IMR-90 (cell line): Measurements from ENCODE around the gene OXSR1. TPM values are rescaled to one million over a fixed set of nuclear protein-coding genes. Genes with fewer than 3 reads are reported as not detected.
A peak's percentile ranks its signal among the peaks of the same experiment; 100 is the strongest.

Experiments
- ATAC-seq: fragments of 200-7000 bp; cut with Tn5 transposase; 2 replicates; pipeline ENCODE4 v1.9.1; 2020; ENCODE audit warnings: low read depth, mild to moderate bottlenecking, moderate library complexity
- BruUV-seq: library from RNA; stranded (reverse); fragments of 400-500 nt; replicated peaks from 2 replicates; lab custom pipeline; 2021; lab: Mats Ljungman, UMichigan
- CTCF ChIA-PET: fragments of 300-600 bp; formaldehyde crosslinking; extraction: SDS; loops from one replicate; lab custom pipeline; 2021; ENCODE audit warnings: antibody characterized with exemption; lab: Yijun Ruan, JAX
- POLR2A ChIA-PET: fragments of 300-600 bp; sonication (Branson Sonifier 250); formaldehyde crosslinking; loops from one replicate; lab custom pipeline; 2022; ENCODE audit warnings: antibody characterized with exemption; ENCODE audit not compliant: unreplicated experiment; lab: Charles Lee
- DNase-seq: peaks from one replicate; pipeline ENCODE4 v3.0.0; 2013
- H2AFZ ChIP-seq: replicated peaks from 2 replicates; pipeline ENCODE3; 2013; ENCODE audit warnings: low read length, mild to moderate bottlenecking; ENCODE audit not compliant: poor library complexity
- H2AK5ac ChIP-seq: 2 replicates; pipeline ENCODE4 v1.6.1; 2013; ENCODE audit warnings: low read depth, low read length, inconsistent platforms
- H2AK9ac ChIP-seq: replicated peaks from 2 replicates; pipeline ENCODE3; 2013; ENCODE audit warnings: mild to moderate bottlenecking, low read depth, low read length, moderate library complexity; ENCODE audit not compliant: poor library complexity
- H2BK120ac ChIP-seq: 2 replicates; pipeline ENCODE4 v1.6.1; 2013; ENCODE audit warnings: low read depth, low read length, inconsistent platforms
- H2BK15ac ChIP-seq: 3 replicates; pipeline ENCODE4 v1.6.1; 2013; ENCODE audit warnings: low read depth, low read length, inconsistent platforms
- H2BK20ac ChIP-seq: 2 replicates; pipeline ENCODE4 v1.6.1; 2013; ENCODE audit warnings: low read depth, mild to moderate bottlenecking, inconsistent platforms, low read length, moderate library complexity
- H2BK5ac ChIP-seq: 2 replicates; pipeline ENCODE4 v1.6.1; 2013; ENCODE audit warnings: mild to moderate bottlenecking, low read depth, low read length, inconsistent platforms; ENCODE audit not compliant: poor library complexity, severe bottlenecking
- H3K14ac ChIP-seq: replicated peaks from 2 replicates; pipeline ENCODE4 v1.6.1; 2013; ENCODE audit warnings: low read depth, low read length, inconsistent platforms
- H3K18ac ChIP-seq: 2 replicates; pipeline ENCODE4 v1.6.1; 2013; ENCODE audit warnings: low read depth, low read length, control low read depth
- H3K23ac ChIP-seq: 2 replicates; pipeline ENCODE4 v1.6.1; 2013; ENCODE audit warnings: low read depth, low read length, inconsistent platforms
- H3K27ac ChIP-seq: 2 replicates; pipeline ENCODE4 v1.5.1; 2013; ENCODE audit warnings: mild to moderate bottlenecking, control low read depth, low read length; ENCODE audit not compliant: insufficient read depth
- H3K27me3 ChIP-seq: 2 replicates; pipeline ENCODE4 v1.6.1; 2013; ENCODE audit warnings: low read length; ENCODE audit not compliant: control insufficient read depth, insufficient read depth
- H3K36me3 ChIP-seq: 2 replicates; pipeline ENCODE4 v1.6.1; 2013; ENCODE audit warnings: low read length, mixed read lengths; ENCODE audit not compliant: control insufficient read depth, insufficient read depth
- H3K4ac ChIP-seq: 2 replicates; pipeline ENCODE4 v1.6.1; 2013; ENCODE audit warnings: low read depth, low read length, inconsistent platforms
- H3K4me1 ChIP-seq: 2 replicates; pipeline ENCODE4 v1.6.1; 2013; ENCODE audit warnings: low read length, mixed read lengths; ENCODE audit not compliant: control insufficient read depth, insufficient read depth
- H3K4me2 ChIP-seq: 2 replicates; pipeline ENCODE4 v1.6.1; 2013; ENCODE audit warnings: low read depth, mild to moderate bottlenecking, control low read depth, low read length, moderate library complexity
- H3K4me3 ChIP-seq: 2 replicates; pipeline ENCODE4 v1.5.1; 2013; ENCODE audit warnings: low read depth, mild to moderate bottlenecking, control low read depth, low read length, moderate library complexity; ENCODE audit not compliant: insufficient read depth
- H3K56ac ChIP-seq: 2 replicates; pipeline ENCODE4 v1.6.1; 2013; ENCODE audit warnings: low read length, inconsistent platforms; ENCODE audit not compliant: insufficient read depth; ENCODE audit errors: extremely low read depth
- H3K79me1 ChIP-seq, 2 experiments: 2 replicates each; pipeline ENCODE4 v1.6.1; 2013; ENCODE audit warnings: low read length in 2 of 2, inconsistent platforms in 1 of 2, low read depth in 1 of 2
- H3K9ac ChIP-seq: 2 replicates; pipeline ENCODE4 v1.6.1; 2013; ENCODE audit warnings: low read depth, low read length, control low read depth
- H3K9me1 ChIP-seq: 2 replicates; pipeline ENCODE4 v1.6.1; 2013; ENCODE audit warnings: low read length, inconsistent platforms; ENCODE audit not compliant: insufficient read depth
- H3K9me3 ChIP-seq: 2 replicates; pipeline ENCODE4 v1.6.1; 2013; ENCODE audit warnings: low read length; ENCODE audit not compliant: control insufficient read depth, insufficient read depth
- H4K20me1 ChIP-seq: 2 replicates; pipeline ENCODE4 v1.6.1; 2013; ENCODE audit warnings: low read length, inconsistent platforms; ENCODE audit not compliant: insufficient read depth
- H4K5ac ChIP-seq: 2 replicates; pipeline ENCODE4 v1.6.1; 2013; ENCODE audit warnings: mild to moderate bottlenecking, low read depth, low read length, control low read depth
- H4K8ac ChIP-seq, 2 experiments: 2 replicates each; pipeline ENCODE4 v1.6.1; 2013; ENCODE audit warnings: low read depth in 2 of 2, low read length in 2 of 2, control low read depth in 1 of 2, inconsistent platforms in 1 of 2
- H4K91ac ChIP-seq: 2 replicates; pipeline ENCODE4 v1.6.1; 2013; ENCODE audit warnings: low read depth, low read length, inconsistent platforms; ENCODE audit not compliant: insufficient read depth
- BHLHE40 ChIP-seq: fragments of 150-350 bp; IDR thresholded peaks from 2 replicates; pipeline ENCODE4 v1.6.1; 2016; ENCODE audit warnings: mild to moderate bottlenecking, low read depth, low read length
- CEBPB ChIP-seq: IDR thresholded peaks from 2 replicates; pipeline ENCODE4 v1.6.1; 2012; ENCODE audit warnings: low read depth, low read length, improper control_type of control experiment
- CHD1 ChIP-seq: IDR thresholded peaks from 2 replicates; pipeline ENCODE4 v1.6.1; 2012; ENCODE audit warnings: low read depth, low read length, improper control_type of control experiment
- FOS ChIP-seq: fragments of 150-350 bp; IDR thresholded peaks from 2 replicates; pipeline ENCODE4 v1.6.1; 2016; ENCODE audit warnings: low read depth, low read length
- MAFK ChIP-seq: IDR thresholded peaks from 2 replicates; pipeline ENCODE4 v1.6.1; 2012; ENCODE audit warnings: low read depth, low read length, improper control_type of control experiment
- MAZ ChIP-seq: IDR thresholded peaks from 2 replicates; pipeline ENCODE4 v1.6.1; 2012; ENCODE audit warnings: low read depth, mild to moderate bottlenecking, low read length, improper control_type of control experiment, moderate library complexity, borderline replicate concordance
- MXI1 ChIP-seq: IDR thresholded peaks from 2 replicates; pipeline ENCODE4 v1.6.1; 2012; ENCODE audit warnings: low read depth, mild to moderate bottlenecking, low read length, moderate library complexity, borderline replicate concordance
- NFE2L2 ChIP-seq: fragments of 150-350 bp; IDR thresholded peaks from 2 replicates; pipeline ENCODE4 v1.6.1; 2016; ENCODE audit warnings: low read depth, mild to moderate bottlenecking, low read length
- POLR2A ChIP-seq: IDR thresholded peaks from 2 replicates; pipeline ENCODE4 v1.6.1; 2012; ENCODE audit warnings: mild to moderate bottlenecking, low read depth, low read length
- RAD21 ChIP-seq: IDR thresholded peaks from 2 replicates; pipeline ENCODE4 v1.6.1; 2012; ENCODE audit warnings: low read length, improper control_type of control experiment
- RCOR1 ChIP-seq: IDR thresholded peaks from 2 replicates; pipeline ENCODE4 v1.6.1; 2012; ENCODE audit warnings: mild to moderate bottlenecking, low read length, improper control_type of control experiment; ENCODE audit not compliant: insufficient replicate concordance
- RFX5 ChIP-seq: IDR thresholded peaks from 2 replicates; pipeline ENCODE4 v1.8.0; 2012; ENCODE audit warnings: low read depth, mild to moderate bottlenecking, low read length, moderate library complexity
- SMC3 ChIP-seq: fragments of 150-350 bp; IDR thresholded peaks from 2 replicates; pipeline ENCODE4 v1.6.1; 2016; ENCODE audit warnings: low read depth, mild to moderate bottlenecking, antibody characterized with exemption, low read length, moderate library complexity
- WGBS, 2 experiments: methylation state at CpG; one replicate each; pipeline versions ENCODE4 v1.1.5 to v1.1.7; 2013; ENCODE audit warnings: missing lambda C conversion rate in 2 of 2; ENCODE audit not compliant: insufficient read length in 1 of 2; ENCODE audit errors: extremely low coverage in 2 of 2; 5-methylcytosine and 5-hydroxymethylcytosine counted together
- dilution Hi-C: fragments of 300-500 bp; cut with HindIII; formaldehyde crosslinking; loops from one replicate; pipeline ENCODE4 v1.14.3; 2018; ENCODE audit warnings: low sequenced_read_pairs; ENCODE audit not compliant: unreplicated experiment
- in situ Hi-C: fragments of 300-500 bp; cut with MboI; formaldehyde crosslinking; loops from 3 replicates; pipeline ENCODE4 v1.14.3; 2019; ENCODE audit warnings: low sequenced_read_pairs, inconsistent platforms, mixed read lengths
- intact Hi-C: fragments of 100-400 bp; cut with micrococcal nuclease; formaldehyde crosslinking; loops from 2 replicates; pipeline ENCODE4 v1.10.0; 2022
- polyA plus RNA-seq, 3 experiments: library from polyadenylated mRNA; depleted of rRNA; stranded (reverse); fragments of >200 nt; gene quantifications; 2 replicates each; pipeline ENCODE4 v1.2.3, GENCODE V29; 2012; ENCODE audit warnings: low replicate concordance in 1 of 3
- total RNA-seq: library from RNA; depleted of rRNA; stranded (reverse); fragments of >200 nt; gene quantifications from 2 replicates; pipeline ENCODE4 v1.2.3, GENCODE V29; 2012
- TF ChIP-seq, protein P1 (sequence below): conservative IDR thresholded peaks from 2 replicates; pipeline ENCODE4 v1.5.1; 2012; ENCODE audit warnings: mild to moderate bottlenecking, low read depth, low read length, improper control_type of control experiment
- TF ChIP-seq, protein P2 (sequence below): fragments of 150-350 bp; IDR thresholded peaks from 2 replicates; pipeline ENCODE4 v1.6.1; 2016; ENCODE audit warnings: low read depth, mild to moderate bottlenecking, low read length, moderate library complexity, borderline replicate concordance
- TF ChIP-seq, protein P3 (sequence below): fragments of 150-350 bp; IDR thresholded peaks from 2 replicates; pipeline ENCODE4 v1.6.1; 2017; ENCODE audit warnings: mild to moderate bottlenecking, antibody characterized with exemption, low read length, low read depth

Gene OXSR1
- total and polyA plus RNA-seq, 2 of the 4 experiments (the other 2 are of a cell fraction): 32.9 to 37.6 TPM

DNA sequence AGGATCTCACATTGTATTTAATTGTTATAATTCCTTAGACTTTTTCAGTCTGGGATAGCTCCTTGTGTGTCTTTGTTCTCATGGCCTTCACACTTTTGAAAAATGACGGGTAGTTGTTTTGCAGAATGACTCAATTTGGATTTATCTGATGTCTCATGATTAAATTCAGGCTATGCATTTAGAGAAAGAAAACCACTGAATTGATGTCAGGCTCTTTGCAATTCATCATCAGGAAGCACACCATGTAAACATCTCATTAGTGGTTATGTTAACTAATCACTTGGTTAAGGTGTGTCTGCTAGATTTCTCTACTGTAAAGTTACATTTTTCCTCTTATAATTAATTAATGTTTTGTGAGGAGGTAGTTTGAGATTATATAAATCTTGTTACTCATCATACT is 92.2 kb downstream of the OXSR1 start:
- no peak overlapping the region for H3K4ac ChIP-seq
- H2BK15ac ChIP-seq: no peak overlapping the region
- H4K5ac ChIP-seq: no peak overlapping the region
- no peak overlapping the region for H3K4me3 ChIP-seq
- in situ Hi-C loops (no loop called here), intact Hi-C loops (no loop called here), dilution Hi-C loops (no loop called here)
- H3K9ac ChIP-seq: no peak overlapping the region
- ATAC-seq: no peak
- no peak overlapping the region for H3K56ac ChIP-seq
- BruUV-seq: no TSS peak
- ChIA-PET CTCF (no interaction called here), POLR2A (no interaction called here)
- no peak overlapping the region for H4K8ac ChIP-seq
- peak; percentile 5 for DNase-seq
- peaks cover 27% of the 10 kb centered on the region for H3K36me3 ChIP-seq
- no peak overlapping the region for H3K14ac ChIP-seq
- peaks cover 18 to 29% of the 10 kb centered on the region in 2 experiments for H3K79me1 ChIP-seq
- no peak overlapping the region for H3K18ac ChIP-seq
- peaks cover 3% of the 10 kb centered on the region; the same call in 1 of the 2 replicates for H3K9me1 ChIP-seq
- no peaks in the 10 kb centered on the region for H3K27me3 ChIP-seq
- H3K23ac ChIP-seq: no peak overlapping the region
- H2AK5ac ChIP-seq: no peak overlapping the region
- TF ChIP-seq SMC3 (no peak), POLR2A (no peak), MAFK (no peak), RFX5 (no peak), NFE2L2 (no peak), MAZ (no peak), FOS (no peak), CEBPB (no peak), CHD1 (no peak), MXI1 (no peak), RAD21 (no peak), BHLHE40 (no peak), RCOR1 (no peak)
- TF ChIP-seq, protein P1, sequence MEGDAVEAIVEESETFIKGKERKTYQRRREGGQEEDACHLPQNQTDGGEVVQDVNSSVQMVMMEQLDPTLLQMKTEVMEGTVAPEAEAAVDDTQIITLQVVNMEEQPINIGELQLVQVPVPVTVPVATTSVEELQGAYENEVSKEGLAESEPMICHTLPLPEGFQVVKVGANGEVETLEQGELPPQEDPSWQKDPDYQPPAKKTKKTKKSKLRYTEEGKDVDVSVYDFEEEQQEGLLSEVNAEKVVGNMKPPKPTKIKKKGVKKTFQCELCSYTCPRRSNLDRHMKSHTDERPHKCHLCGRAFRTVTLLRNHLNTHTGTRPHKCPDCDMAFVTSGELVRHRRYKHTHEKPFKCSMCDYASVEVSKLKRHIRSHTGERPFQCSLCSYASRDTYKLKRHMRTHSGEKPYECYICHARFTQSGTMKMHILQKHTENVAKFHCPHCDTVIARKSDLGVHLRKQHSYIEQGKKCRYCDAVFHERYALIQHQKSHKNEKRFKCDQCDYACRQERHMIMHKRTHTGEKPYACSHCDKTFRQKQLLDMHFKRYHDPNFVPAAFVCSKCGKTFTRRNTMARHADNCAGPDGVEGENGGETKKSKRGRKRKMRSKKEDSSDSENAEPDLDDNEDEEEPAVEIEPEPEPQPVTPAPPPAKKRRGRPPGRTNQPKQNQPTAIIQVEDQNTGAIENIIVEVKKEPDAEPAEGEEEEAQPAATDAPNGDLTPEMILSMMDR: no peak
- TF ChIP-seq, protein P2, sequence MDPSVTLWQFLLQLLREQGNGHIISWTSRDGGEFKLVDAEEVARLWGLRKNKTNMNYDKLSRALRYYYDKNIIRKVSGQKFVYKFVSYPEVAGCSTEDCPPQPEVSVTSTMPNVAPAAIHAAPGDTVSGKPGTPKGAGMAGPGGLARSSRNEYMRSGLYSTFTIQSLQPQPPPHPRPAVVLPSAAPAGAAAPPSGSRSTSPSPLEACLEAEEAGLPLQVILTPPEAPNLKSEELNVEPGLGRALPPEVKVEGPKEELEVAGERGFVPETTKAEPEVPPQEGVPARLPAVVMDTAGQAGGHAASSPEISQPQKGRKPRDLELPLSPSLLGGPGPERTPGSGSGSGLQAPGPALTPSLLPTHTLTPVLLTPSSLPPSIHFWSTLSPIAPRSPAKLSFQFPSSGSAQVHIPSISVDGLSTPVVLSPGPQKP: no peak
- TF ChIP-seq, protein P3, sequence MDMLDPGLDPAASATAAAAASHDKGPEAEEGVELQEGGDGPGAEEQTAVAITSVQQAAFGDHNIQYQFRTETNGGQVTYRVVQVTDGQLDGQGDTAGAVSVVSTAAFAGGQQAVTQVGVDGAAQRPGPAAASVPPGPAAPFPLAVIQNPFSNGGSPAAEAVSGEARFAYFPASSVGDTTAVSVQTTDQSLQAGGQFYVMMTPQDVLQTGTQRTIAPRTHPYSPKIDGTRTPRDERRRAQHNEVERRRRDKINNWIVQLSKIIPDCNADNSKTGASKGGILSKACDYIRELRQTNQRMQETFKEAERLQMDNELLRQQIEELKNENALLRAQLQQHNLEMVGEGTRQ: no peak
- no peak overlapping the region for H2BK20ac ChIP-seq
- no peak overlapping the region for H3K27ac ChIP-seq
- H4K20me1 ChIP-seq: no peaks in the 10 kb centered on the region
- H4K91ac ChIP-seq: no peak overlapping the region
- H2BK5ac ChIP-seq: no peak overlapping the region
- no peak overlapping the region for H2AFZ ChIP-seq
- H3K9me3 ChIP-seq: no peaks in the 10 kb centered on the region; the same call in 1 of the 2 replicates
- H3K4me2 ChIP-seq: no peak overlapping the region
- no peak overlapping the region for H2AK9ac ChIP-seq
- H2BK120ac ChIP-seq: no peak overlapping the region
- WGBS, 2 experiments: no CpG with 5 or more reads among the region's 1 CpG
- no peaks in the 10 kb centered on the region for H3K4me1 ChIP-seq
